NCI-H524 (cell line): ENCODE data around the gene SDK1.
A peak's percentile ranks its signal among the peaks of the same experiment; 100 is the strongest.

Experiments used
- DNase-seq, 2 experiments: peaks; one replicate each; lab custom pipeline; 2025; lab: John Stamatoyannopoulos, UW

Gene SDK1

DNA sequence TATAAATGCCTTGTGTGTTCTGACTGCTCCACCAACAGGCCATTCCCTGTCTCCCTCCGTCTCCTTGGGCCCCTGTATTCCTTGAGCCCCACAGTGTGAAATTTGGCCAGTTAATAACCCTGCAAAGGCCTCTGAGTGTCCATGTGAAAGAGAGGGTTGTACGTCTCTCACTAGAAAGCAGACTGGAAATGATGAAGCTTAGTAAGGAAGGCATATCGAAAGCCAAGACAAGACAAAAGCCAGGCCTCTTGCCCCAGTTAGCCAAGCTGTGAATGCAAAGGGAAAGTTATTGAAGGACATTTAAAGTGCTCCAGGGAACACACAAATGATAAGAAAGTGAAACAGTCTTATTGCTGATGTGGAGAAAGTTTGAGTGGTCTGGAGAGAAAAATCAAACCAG is 680.2 kb downstream of the SDK1 start:
- DNase-seq = no peak

DNA sequence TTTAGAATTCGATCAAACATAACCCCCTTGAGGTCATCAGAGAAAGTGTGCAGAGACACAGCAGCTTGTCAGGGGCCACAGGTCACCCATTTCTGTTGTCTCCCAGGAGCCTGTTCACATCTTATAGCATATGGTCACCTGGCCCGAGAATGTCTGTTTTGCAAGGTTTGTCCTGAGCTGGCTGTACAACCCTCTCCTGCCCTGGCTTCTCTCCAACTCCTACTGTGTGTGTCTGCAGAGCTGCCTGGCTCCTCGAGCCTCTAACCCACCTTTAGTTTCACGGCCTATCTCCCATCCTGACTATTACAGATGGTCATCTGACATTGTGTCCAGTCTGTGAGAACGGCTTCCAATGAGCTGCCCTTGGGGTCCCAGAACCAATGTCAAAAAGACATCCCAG is 683.4 kb downstream of the SDK1 start:
- no peak for DNase-seq

DNA sequence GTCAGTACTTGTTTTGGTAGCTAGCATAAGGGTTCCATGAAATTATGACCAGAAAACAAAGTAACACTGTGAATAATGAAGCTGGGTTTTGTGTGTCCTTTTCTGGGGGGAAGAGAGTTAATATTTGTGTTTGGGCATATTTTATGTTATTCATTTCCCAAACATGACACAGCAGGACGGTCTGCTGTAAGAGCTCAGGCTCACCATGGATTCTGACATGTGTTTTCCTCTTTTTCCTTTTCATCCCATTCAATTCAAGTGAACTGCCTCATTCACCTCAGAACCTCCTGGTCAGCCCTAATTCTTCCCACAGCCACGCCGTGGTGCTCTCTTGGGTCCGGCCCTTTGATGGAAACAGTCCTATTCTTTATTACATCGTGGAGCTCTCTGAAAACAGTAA is 685.9 kb downstream of the SDK1 start:
- no peak for DNase-seq

DNA sequence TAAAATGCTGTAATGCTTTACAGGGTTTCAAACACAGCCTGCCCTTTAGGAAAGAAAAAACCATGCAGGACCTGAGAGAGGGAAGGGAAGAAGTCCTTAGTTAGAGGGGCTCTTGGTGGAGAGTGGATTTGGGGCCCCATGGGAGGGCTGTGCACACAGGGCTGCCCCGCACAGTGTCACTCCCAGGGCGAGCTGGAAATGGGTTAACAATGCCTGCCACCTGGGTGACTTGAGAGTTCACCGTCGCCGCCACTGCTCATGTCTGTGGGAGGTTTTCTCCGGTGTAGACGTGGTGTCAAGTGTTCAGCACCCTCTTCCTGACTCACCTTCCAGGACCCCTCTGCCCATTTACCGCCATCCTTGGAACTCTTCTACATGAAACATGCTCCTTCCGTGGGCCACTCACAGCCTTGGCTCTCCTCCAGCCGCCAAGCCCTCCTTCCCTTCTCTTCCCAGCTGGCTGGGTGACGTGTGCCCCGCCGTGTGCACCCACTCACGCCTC is 686.4 kb downstream of the SDK1 start:
- DNase-seq = no peak

DNA sequence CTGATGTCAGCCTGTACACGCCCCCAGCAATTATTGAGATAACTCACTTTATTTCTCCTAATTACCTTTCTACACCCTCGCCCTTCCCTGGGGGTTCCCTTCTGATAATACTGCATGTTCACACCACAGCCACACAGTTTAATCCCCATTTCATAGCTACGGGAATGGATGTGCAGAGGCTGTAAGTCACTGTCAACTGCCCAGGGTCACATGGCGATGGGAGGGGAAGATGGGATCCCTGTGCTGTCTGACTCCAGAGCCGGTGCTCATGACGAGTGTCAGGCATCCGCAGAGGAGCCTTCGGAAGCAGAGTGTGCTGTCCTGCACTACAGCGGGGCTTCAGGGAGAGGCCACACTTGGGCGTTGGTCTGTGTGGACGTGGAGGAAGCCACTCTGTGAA is 688.7 kb downstream of the SDK1 start:
- no peak for DNase-seq

DNA sequence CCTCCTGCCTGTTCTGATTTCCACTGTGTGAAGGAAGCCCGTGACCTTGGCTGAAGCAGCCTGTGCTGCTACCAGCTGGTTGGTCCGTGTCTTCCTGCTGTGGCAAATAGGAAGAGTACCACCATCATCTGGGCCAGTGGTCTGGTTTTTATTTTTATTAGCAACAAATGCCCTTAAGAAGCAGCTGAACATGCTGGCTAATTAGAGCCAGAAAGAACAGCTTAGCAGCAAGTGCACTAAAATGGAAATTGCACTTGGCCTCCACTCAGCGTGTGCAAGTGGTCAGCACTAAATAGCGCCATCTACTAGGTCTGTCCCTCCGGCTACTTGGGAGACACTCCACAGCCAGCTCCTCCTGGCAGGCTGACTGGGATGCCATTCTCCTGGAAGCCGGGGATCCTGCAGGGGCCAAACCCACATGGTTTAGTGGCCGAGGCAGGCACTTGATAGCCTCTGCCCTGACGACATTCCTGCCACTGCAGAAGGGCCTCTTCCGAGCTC is 690.7 kb downstream of the SDK1 start:
- DNase-seq = no peak

DNA sequence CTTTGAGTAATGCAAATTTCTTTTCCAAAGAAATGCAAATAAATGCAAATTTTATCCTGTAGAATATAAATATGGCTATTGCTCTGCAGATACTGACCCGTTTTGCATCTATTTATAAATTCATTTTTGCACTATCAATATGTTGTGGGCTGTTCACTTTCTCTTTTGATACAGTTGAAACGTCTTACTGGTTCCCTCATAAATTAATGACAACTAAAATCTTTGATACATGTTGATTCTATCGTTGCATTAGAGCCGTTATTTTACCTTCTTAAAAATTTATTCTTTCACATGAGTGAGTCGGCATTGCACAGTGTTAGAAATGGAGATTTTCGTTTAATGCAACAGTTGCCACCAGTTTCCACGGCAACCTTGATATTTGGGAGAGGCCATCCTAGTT is 691.8 kb downstream of the SDK1 start:
- no peak for DNase-seq

DNA sequence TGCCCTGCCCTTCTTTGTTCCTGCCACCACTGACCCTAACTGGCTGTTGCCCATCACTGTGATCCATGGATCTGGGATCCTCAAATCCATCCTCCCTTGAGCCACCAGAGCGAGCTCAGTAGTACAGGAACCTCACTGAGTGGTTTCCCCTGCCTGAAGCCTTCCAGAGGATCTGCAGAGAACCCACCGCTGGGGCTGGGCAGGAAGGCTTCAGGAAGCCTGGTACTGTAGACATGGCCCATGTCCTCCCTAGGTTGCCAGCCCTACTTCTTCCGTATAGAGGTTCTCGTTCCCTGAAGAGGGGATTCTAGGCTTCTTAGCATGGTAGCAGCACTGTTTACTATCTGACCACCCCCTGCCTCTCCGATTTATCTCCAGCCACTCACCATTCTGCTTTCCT is 693.7 kb downstream of the SDK1 start:
- no peak for DNase-seq

DNA sequence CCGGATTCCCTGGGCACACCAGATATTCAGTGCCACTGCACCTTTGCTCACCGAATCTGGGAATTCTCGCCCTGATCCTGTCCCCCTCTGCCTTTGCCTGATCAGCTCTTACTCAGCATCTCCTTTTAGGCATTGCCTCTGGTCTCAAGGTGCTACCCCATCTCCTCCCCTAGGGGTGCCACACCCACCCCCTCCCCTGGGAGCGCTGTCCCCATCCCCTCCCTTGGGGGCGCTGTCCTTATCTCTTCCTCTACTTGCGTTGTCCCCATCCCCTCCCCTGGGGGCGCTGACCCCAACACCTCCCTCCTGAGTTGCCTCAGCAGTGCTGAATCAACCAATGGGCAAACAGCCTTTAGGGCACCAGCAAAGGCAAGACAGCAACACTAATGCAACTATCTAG is 694.1 kb downstream of the SDK1 start:
- DNase-seq = no peak

DNA sequence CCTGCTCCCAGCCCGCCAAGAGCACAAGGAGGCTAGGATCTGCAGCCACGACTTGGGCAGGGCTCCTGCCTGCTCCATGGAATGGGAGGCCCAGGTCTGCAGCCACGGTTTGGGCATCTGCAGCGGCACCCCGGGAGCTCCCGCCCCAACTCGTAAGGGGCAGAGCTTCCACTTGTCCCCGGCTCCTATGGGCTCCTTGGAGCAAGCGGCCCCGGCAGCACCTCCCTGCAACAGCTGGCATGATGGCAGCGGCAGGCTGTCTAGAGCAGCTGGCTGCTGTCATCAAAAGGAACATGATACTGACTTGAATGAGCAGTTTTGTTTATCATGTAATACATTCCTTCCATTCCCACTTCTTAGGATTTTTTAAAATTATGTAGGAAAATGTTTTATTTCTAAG is 697.0 kb downstream of the SDK1 start:
- peak; percentile 34 to 82 for DNase-seq

DNA sequence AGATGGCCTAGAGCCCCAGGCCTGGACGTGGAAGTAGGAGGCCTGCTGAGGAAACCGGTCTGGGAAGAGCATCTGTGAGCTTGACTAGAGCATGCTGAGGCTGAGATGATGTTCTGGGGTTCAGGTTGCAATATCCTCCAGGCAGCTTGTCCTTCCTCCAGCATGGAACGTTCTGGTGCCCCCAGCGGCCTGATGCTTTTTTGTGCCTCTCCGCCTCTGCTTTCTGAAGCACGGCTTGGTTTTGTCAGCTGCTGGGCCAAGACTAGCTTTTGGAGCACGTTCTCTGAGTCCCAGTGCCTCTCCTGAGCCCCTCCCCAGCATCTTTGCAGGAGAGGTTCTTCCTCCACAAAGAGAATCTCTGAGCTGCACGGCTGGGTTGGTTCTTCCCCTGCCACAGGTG is 699.1 kb downstream of the SDK1 start:
- no peak for DNase-seq

DNA sequence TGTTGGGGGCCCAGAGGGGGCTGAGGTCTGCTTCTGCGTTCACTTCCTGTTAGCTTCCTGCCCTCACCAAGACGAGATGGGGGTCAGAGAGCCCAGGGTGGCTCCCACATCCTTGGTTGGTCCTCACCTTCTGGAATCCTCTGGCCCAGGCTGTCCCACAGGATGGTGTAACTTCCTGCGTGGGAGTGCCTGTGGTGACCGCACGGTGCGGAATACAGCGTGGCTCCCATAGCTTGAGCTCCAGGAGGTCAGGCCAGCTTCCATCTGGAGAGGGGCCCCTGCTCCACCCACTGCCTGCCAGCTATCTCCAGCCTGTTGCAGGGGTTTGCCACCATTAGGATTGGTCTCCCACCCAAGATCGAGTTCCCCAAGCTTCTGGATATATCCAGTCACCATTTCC is 699.9 kb downstream of the SDK1 start:
- no peak for DNase-seq

DNA sequence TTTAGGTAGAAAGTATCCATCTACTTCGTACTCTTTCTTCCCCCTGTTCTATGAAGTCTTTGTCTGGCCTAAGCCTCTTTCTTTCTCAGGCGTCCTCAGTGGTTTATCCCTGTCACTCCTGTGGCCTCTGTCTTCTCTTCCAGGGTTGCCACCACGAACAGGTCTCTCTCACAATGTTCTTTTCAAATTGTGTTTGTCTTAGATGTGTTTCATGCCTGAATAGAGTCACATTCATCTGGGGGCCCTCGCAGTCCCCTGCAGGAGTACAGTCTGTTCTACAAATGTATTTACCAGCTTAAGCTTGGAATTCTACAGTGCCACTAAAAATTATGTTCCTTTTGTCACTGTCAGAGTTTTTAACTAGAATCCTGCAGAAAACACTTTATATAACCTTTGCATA is 700.7 kb downstream of the SDK1 start:
- no peak for DNase-seq

DNA sequence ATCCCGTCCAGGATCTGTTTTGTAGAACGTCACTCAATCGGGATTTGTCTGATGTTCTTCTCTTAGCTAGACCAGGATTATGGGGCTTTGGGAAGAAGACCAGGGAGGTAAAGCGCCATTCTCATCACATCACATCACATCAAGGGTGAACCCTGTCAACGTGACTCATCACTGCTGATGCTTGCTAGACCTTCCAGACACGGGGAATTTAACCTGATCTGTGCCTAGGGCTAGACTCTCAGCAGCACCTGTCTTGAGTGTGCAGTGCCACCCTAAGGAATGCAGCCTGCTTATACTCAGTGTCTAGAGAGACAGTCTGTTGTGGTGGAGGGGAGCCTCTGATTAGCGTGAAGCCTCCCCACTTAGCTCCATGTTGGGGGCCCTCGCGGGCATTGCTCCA is 702.5 kb downstream of the SDK1 start:
- no peak for DNase-seq

DNA sequence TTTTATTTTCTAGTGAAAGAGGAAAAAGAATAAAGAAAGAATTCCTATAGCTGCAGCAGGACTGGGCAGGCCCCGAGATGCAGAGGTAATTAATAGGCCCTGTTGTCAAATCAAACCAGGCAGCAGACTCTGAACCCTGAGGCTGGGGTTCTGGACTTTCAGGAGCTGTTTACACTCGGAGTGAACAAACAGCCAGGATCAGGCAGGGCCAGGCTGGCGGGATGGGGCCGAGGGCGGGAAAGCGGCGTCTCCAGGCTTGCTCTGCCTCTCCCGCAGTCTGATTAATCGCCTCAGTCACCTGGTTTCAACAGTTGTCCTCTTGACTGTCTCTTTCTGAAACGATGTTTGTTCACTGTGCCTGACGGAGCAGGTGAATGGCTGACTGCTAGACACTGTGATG is 705.6 kb downstream of the SDK1 start:
- no peak for DNase-seq

DNA sequence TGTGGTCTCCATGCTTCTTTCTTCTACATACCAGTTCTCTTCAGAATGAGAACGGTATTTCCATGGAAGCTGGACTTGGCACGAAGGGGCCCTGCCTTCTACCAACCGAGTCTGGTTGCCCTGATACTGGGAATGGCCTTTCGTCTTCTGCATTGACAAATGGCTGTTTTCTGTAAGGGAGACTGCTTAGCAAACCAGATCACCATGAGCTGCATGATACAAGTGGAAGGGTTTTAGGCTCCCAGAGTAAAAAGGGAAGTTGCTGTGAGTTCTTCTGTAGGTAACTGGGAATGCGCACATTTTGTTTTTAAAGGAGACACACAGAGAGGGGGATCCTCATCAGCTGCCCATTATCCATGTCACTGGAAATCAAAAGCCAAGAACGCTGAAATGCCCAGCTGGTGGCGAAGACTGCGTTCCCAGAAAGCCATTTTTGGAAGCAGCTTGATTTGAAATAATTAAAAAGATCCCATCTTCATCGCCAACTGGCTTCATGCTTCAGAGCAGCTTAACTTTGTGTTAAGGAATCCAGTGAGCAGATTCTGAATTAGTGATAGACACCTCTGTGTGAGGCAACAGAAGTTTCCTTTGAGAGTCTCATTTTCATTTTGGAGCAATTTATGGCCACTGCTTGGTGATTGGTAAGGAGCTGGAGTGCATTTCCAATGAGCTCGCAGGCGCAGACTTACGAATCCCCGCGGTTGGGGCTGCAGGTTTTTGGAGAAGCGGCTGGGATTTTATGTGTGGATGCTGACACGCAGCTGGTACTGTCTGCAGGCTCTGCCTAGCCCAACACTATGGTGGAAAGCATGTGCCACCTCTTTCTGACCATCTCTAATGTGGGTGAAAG is 708.4 kb downstream of the SDK1 start:
- no peak for DNase-seq

DNA sequence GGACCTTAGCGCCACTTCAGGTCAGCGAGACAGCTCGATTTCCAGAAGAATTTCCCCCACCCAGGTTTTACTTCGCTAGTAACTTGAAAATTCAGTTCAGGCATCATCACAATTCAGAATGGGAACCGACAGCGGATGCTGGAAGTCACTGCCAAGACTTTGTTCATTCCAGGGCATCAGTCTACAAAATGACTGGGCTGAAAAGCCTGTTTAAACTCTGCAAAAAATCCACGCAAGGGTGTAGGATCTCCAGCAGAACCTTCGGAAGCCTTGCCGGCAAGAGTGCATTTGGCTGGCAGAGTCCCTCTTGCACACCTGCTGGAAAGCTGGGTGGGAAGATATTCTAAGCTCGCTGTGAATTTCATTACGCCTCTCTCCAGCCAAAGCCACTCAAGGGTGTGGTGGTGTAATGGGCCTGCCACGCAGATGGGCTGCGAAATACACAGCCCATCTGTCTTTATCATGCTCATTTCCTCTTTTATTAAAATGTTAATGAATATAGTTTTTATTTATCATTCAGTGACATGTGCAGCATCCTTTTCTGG is 709.1 kb downstream of the SDK1 start:
- DNase-seq = no peak

DNA sequence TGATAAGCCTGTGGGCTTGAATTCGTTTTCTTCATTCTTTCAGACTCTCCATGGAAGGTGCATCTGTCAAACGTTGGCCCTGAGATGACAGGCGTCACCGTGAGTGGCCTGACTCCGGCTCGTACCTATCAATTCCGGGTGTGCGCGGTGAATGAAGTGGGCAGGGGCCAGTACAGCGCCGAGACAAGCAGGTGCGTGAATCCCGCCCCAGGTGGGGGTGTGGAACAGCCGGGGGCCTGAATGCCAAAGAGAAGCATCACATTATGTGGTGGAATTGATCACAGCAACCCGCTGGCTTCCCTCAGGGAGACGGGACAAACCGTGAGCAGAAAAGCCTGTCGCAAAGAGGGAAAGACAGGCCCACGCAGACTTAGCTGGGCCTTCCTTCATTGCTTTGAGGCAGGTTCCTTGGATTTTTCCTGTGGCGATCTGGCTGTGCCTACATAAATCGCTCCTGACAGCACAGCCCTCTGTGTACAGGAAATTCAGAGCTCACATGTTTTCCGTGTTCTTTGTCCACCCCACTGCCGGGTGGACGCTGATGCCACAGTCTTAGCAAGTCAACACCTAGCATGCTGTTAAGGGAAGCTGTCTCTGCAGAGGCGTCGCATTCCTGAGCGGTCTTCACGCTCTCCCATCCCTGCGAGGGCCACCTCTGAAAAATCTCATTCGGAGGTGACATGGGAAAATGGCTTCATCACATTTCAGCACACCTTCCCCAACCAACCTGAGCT is 710.0 kb downstream of the SDK1 start:
- DNase-seq = no peak

DNA sequence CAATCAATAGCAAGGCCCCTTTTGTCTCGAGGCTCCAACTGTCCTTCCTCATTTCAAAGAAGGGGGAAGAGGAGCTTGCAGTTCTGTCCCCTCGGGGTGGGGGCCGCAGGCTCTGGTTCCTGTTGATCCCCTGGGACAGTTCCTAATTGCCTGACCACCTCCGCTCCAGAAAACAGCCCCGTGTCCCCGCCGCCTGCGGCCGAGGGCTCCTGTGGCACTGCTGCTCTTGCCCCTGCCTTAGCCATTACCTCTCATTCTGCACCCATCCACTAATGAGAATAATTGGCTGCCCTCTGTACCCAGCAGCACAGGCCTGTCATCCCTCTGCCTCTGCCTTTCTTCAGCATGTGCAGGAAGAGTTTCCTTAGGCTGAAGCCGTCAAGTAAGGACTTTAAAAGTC is 712.7 kb downstream of the SDK1 start:
- no peak for DNase-seq

DNA sequence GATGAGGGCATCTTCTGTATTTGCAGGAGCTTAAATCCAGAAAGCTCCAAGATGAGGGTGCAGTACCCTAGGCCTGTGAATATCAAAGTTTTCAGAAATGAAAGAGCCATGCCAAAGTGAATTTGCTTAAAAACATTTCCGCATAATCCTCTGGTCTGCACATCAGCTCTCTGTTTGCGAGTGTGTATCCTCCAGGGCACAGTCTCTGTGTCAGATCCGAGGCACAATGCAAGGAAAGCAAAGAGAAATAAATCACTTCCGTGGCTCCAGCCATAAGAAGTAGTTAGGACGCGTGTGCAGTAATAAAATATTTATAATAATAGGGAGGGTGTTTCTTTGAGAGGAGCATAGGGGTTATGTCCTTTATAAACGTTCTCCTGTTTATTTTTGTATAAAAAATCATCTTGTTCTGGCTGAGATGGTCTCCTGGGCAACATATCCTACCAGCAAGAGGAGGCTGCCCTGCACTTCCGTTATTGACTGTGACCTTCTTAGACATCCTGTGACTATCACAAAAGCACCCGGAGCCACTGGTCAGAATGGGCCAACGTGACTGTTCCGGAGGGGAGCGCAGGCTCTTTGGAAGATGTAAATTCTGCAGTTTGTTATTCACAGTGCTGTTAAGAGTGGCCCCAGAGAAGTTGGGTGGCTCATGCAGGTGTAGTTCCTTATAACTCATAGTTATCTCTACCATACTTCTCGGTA is 713.4 kb downstream of the SDK1 start:
- DNase-seq = no peak

DNA sequence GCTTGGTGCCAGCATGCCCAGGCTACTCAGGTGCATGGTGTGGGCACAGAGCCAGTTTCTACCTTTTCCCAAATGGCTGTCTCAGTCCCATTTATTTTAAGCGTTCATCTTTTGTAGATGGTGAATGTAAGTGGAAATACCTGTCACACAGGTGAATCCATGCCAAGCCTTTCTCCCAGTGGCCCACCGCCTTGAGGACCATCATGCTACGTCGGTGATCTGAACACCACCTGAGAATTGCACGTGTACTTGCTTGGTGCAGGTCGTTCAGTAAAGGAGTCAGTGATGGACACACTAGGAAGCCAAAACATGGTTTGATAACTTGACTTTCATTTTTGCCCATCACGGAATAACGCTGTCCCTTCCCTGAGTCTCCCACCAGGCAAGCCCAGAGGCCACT is 714.3 kb downstream of the SDK1 start:
- DNase-seq = no peak

DNA sequence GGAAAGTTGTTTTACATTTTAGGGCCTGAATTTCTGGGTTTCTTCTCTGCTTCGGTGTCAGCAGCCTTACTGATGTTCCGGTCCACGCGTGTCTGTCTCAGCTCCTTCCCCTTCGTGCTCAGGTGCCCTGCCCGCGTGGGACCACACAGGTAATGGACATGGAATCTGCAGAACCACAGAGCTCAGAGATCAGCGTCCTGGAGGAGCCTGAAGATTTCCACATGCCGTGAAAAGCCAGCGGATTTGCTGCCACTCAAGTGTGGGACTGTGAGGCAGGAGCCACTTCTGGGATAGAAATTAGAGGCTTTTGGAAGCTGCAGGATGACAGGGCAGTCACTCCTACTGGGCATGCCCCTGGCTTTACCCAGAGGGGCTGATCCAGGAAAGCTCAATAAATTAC is 714.9 kb downstream of the SDK1 start:
- no peak for DNase-seq
